ENCODE results near the gene LGR4.

The LGR4 gene

DNA sequence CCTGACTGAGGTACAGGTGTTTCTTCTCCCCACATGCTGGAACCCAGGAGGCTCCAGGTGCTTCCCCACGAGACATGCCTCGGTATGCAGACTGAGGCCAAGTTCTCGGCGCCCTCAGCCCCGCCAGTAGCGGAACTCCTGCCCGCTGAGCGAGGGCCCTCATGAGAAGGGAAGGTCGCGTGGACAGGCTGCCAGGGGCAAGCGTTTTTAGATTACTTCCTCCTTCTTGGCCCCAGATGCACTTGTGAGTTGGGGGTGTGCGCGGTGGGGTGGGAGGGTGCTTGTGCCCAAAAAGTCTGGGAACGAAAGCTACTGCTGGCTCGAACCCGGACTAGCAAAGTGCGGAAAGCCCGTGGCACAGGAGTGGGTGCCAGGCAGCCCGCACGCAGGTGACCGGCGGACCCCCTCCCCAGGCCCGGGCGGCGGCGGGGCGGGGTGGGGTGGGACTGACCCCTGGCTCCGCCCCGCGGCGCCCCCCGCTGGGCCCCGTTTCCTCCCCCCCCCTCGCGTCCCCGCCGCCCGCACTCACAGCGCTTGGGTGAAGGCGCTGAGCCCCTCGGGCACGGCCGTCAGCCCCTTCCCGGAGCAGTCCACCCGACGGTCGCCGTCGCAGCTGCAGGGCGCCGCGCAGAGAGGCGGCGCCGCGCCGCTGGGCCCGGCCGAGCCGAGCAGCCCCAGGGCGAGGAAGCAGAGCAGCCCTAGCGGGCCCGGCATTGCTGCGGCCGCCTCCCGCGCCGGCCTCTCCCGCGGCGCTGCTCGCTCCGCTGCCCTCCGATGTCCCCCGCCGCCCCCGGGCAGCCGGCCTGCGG lies 797 bp downstream of the LGR4 start:
- TF ChIP-seq, protein P1, sequence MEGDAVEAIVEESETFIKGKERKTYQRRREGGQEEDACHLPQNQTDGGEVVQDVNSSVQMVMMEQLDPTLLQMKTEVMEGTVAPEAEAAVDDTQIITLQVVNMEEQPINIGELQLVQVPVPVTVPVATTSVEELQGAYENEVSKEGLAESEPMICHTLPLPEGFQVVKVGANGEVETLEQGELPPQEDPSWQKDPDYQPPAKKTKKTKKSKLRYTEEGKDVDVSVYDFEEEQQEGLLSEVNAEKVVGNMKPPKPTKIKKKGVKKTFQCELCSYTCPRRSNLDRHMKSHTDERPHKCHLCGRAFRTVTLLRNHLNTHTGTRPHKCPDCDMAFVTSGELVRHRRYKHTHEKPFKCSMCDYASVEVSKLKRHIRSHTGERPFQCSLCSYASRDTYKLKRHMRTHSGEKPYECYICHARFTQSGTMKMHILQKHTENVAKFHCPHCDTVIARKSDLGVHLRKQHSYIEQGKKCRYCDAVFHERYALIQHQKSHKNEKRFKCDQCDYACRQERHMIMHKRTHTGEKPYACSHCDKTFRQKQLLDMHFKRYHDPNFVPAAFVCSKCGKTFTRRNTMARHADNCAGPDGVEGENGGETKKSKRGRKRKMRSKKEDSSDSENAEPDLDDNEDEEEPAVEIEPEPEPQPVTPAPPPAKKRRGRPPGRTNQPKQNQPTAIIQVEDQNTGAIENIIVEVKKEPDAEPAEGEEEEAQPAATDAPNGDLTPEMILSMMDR (IDR thresholded peaks at IDR 0.05; ENCODE audit: low read depth, low read length) = no peak
- peak overlapping the region; percentile 67 for H3K4me3 ChIP-seq (ENCODE audit: low read depth, low read length)

DNA sequence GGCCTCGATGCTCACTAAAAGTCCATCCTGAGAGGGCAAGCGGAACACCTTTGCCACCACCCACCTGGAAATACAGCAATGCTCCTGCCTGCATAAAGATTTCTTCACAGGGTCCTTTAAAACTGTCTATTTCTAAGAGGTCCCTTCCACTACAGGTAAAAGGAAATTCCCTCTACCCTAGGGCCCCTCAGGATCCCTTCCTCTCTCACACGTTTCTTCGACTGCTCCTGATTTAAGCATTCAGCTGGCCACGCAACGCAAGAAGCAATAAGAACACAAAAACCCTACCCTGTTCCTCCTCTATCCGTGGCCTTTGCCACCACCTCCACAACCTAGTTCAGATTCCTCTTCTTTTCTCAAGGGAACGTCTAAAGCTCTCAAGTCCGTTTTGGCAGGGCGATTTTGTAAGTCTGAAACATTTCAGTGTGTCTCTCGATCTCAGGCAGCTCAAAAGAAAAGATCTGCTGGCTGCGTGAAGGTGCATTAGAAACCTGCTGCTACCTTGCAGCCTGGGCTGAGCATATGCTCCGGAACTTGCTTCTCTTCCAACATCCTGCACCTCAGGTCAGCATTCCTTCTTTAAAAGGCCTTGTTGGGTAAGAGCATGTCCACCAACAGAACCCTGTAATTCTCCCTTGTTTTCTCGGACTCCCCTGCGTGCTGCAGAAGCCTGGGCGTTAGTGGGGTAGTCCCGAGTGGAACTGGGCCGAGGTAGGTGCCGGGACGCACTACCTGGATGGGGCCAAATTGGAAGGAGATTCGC lies 1.6 kb downstream of the LGR4 start:
- H3K4me3 ChIP-seq (ENCODE audit: low read depth, low read length) = peak overlapping the region; percentile 67
- TF ChIP-seq, protein P1 (IDR thresholded peaks at IDR 0.05; ENCODE audit: low read depth, low read length) = no peak

DNA sequence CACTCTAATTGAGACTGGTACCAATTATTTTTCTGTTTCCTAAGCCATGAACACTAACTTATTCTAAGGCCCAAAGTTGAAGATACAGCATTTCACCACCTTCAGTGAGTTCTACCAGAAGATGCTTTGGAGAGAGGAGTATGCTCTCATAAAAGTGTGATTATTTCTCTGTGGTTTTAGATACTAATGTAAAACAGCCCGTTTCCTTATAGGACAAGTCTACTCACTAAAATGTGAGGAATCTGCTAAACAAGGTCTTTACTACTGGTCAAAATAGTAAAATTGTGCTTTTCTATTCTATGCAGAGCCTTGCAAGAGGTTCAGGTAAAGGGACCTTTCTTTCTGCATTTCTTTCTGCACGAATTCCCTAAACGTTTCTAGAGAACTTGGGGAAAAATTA lies 2.4 kb downstream of the LGR4 start:
- H3K4me3 ChIP-seq (ENCODE audit: low read depth, low read length) = no peak overlapping the region
- TF ChIP-seq, protein P1 (IDR thresholded peaks at IDR 0.05; ENCODE audit: low read depth, low read length) = no peak

DNA sequence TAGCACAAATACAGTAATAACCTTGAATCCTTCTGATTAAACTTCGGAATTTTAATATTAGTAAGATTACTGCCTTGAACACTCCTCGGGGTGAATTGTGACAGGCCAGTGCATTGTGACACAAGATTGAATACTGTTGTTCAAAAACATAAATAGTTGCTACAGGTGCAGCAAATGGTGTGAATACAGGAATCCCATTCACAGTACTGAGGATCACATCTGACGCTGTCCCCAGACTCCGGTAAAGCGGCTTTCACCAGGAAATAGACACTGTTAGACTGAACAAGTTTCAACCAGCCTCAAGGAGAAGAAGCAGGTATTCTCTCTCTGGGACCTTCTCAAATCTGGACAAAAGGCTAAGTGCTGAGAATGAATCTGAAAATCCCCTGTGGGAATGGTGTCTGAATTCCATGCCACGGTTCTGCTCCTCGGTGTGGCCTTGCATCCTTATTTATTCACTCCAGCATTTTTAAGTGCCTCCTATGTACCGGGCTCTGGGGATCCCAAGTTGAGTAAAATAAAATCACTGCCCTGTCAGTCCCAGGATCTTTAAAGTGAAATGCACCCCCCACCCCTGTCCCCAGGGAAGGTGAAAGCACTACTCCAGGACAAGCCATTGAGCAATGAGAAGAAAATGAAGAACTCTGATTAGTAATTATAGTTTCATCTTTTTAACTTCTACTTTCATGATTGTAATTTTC lies 3.4 kb downstream of the LGR4 start:
- H3K4me3 ChIP-seq (ENCODE audit: low read depth, low read length) = no peak overlapping the region
- TF ChIP-seq, protein P1 (IDR thresholded peaks at IDR 0.05; ENCODE audit: low read depth, low read length) = no peak

DNA sequence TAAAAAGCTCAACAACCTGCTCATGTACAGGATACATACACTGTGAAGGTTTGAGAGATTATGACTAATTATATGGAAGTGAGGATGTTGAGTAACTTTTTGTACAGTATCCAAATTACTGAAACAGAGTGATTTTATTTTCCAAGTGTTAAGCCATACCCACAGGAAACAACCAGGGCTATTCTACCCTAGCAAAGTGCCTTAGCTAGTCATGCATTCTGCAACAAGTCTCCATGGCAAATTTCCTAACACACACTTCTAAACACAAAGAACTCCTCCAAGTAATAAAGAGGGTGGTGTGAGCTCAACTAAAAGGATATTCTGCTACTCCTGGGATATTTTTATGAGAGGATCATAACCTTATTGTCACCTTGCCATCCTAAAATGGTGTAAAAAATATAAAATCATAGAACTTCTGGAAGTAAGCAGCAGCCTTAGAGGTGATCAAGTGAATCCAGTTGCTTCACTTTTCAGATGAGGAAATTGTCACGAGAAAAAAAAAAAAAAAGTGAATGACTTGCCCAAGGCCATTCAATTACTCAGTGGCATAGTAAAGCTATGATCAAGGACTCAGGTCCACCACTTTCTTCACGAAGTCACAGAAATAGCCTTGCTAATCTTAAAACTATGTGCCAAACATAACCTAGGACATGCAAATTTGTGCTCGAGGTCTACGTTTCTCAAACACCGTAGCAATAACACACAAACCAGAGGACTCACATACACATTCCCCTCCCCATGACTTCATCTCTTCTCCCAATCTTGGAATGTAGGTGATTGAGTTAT lies 4.2 kb downstream of the LGR4 start:
- no peak overlapping the region for H3K4me3 ChIP-seq (ENCODE audit: low read depth, low read length)
- TF ChIP-seq, protein P1 (IDR thresholded peaks at IDR 0.05; ENCODE audit: low read depth, low read length) = no peak

DNA sequence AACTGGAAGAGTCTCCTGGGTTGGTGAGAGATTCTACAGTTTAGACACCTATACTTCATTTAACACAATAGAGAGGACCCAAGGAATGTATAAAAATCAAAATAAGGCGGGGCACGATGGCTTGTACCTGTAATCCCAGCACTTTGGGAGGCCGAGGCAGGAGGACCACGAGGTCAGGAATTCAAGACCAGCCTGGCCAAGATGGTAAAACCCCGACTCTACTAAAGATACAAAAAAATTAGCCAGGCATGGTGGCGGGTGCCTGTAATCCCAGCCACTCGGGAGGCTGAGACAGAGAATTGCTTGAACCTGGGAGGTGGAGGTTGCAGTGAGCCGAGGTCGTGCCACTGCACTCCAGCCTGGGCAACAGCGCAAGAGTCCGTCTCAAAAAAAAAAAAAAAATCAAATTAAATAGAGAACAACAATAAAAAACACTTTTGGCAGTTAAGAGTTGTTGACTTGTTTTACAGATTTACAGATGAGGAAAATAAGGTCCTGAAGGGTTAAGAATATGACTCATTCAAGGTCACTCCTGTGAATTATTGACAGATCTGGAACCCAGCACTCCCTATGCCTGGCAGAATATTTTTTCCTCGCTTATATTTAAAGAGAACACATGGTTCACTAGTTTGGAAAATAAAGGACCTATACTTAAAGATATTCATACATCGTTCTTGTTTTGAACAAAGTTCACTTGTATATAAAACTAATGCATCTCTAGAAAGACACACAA lies 5.2 kb downstream of the LGR4 start:
- TF ChIP-seq, protein P1 (IDR thresholded peaks at IDR 0.05; ENCODE audit: low read depth, low read length) = no peak
- H3K4me3 ChIP-seq (ENCODE audit: low read depth, low read length) = no peak overlapping the region

Measured in WI38 (cell line).